HG03095 (cell line): ENCODE measurements around the gene HHIP.

ENCODE experiments used
- ATAC-seq: cut with Tn5 transposase; IDR thresholded peaks from one replicate; pipeline ENCODE4 v1.9.1; 2021; ENCODE audit warnings: moderate library complexity; ENCODE audit not compliant: unreplicated experiment

HHIP gene

GRCh38 chr4:144653781-144654545 is 8.0 kb downstream of the HHIP start:
- ATAC-seq = no peak

DNA sequence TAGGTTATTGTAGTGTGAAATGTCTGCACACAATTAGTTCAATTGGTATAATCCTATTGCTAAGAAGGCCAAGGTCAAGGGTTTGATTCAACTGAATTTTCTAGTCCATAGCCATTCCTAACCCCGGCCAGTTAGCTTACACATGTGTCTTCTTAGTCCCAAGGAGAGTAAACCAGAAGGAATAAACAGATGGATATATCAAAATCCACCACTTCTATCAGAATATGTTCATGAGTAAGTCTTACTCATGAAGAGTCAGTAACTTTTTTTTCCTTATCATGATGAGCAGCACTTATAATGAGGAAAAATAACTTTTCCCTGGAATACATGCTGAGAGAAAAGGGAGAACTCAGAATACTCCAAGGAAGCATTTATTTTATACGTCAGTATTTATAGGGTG is 9.5 kb downstream of the HHIP start:
- ATAC-seq = no peak

GRCh38 chr4:144656850-144657249 is 10.9 kb downstream of the HHIP start:
- no peak for ATAC-seq

GRCh38 chr4:144658015-144658567 is 12.1 kb downstream of the HHIP start:
- no peak for ATAC-seq

DNA sequence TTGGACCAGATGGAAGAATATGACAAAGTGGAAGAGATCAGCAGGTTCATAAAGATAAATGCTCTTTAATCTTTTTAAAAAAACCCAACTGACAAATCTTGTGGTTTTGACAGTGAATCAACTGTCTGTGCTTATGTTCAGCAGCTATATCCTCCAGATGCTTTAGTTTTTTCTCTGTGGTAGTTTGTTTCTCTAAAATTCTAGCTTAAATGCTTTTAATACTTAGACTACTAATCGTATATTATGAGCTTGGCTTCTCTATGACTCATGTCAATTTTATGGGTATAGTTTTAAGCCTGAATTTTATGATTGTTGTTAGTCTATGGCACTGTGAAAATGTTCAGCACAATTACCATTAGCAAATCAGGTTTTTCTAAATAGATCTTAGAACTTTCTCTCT is 12.9 kb downstream of the HHIP start:
- ATAC-seq = no peak

DNA sequence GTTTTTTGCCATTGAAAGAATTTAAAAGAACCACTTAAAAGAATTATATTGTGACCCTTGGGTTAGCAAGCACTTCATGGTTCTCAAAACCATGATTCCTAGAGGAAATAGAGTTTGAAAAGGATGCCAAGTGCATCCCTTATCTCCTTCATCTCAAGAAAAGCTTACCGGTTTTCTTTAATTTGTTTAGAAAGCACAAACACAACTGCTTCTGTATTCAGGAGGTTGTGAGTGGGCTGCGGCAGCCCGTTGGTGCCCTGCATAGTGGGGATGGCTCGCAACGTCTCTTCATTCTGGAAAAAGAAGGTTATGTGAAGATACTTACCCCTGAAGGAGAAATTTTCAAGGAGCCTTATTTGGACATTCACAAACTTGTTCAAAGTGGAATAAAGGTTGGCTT is 13.5 kb downstream of the HHIP start:
- no peak for ATAC-seq

- ATAC-seq = no peak
Measured at GRCh38 chr4:144663834-144664475, 18.0 kb downstream of the HHIP start.

- no peak for ATAC-seq
Measured at GRCh38 chr4:144666539-144667175, 20.7 kb downstream of the HHIP start.

GRCh38 chr4:144667500-144667899 is 21.5 kb downstream of the HHIP start:
- ATAC-seq = no peak

DNA sequence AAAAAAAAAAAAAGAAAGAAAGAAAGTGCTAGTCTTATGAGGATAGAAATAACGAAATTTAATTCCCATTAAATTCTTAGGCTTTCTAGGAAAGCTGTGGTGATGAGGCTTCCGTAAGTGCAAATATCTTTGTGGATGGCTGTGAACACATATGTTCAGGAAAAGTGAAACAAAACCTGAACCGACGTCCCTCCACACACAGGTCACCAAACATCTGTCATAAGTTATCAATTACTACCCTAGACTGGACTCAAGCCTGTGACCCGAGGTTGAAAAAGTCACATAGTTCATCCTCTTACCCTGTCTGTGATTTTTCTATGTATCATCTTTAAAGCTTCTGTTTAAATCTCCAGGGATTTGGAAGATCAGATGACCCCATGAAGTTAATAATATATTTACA is 24.8 kb downstream of the HHIP start:
- no peak for ATAC-seq

GRCh38 chr4:144674711-144675110 is 28.8 kb downstream of the HHIP start:
- no peak for ATAC-seq

DNA sequence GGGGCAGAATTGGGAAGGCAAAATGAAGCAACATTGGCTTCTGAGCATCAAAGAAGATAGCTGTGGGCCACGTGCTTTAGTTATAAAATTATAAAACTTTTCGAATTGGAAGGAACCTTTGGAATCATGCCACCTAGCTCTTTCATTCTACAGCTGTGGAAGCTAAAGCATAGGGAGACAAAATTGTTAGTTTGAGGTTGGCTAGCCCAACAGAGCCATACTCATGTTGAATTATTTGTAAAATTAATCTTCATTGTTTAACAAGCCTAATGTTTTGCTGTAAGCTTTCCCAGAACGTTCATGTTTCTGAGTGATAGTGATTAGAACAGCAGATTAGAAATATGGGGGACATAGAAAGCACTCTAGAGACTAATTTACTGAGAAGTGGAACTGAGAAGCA is 35.9 kb downstream of the HHIP start:
- no peak for ATAC-seq

- no peak for ATAC-seq
Measured at GRCh38 chr4:144683516-144683915, 37.6 kb downstream of the HHIP start.

DNA sequence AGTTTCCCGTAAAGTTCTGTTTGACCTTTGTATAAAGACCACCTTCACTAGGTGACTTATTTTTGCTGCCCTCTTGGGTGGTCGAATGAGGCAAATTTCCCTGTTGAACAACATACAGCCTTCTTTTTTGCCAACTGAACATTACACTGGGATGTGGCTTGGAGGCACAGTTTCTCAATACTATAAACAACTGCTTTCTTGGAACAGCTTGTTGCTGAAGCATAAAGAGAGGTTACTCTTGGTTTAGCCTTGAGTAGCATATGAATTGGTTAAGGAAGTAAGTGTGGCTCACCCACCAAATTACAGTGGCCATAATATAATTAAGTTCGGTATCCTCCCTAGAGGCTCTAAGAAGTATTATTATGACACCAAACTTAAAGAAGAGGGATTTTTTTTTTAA is 40.0 kb downstream of the HHIP start:
- no peak for ATAC-seq

DNA sequence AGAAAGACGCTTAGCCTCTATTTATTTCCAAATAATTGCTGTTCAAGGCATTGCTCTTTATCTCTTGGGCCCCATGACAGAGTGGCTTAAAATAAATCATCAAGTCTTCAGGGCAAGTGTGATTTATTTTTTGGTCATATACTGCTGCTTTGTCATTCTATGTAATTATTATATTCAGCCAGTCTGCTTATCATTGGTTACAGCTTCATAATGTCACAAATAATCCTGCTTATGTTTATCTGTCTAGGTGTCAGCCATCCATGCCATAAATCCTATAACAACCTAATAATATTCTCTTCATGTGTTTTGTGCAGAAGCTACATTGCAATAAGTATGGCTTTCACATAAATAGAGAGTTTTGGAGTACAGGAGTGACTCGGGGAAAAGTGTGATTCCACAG is 41.0 kb downstream of the HHIP start:
- no peak for ATAC-seq

- no peak for ATAC-seq
Measured at GRCh38 chr4:144687466-144687865, 41.5 kb downstream of the HHIP start.

DNA sequence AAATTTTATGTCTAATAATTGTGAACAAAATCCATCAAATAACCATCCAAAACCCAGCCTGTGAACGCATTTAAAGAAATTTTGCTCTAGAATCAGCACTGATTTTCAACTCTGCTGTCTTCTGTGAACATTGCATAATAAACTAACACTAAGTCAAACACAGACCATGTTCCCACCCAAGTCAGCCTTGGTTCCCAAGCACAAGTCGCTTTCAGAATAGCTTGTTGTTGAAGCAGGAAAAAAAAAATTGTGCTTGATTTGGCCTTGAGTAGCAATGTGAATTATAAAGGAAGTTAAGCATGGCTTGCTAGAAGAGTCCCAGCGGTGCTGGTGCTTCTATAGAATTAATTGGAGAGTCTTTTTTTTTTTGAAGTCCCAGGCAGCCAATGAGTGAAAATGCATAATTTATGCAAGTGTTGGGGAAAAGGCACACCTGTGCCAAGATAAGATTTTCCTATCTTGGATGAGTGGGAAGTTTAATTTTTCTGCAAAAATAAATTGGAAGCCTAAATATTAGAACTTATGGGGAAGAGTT is 42.1 kb downstream of the HHIP start:
- no peak for ATAC-seq

- no peak for ATAC-seq
Measured at GRCh38 chr4:144689125-144689524, 43.2 kb downstream of the HHIP start.

- ATAC-seq = no peak
Measured at GRCh38 chr4:144695721-144696120, 49.8 kb downstream of the HHIP start.

- no peak for ATAC-seq
Measured at GRCh38 chr4:144696376-144696775, 50.4 kb downstream of the HHIP start.

DNA sequence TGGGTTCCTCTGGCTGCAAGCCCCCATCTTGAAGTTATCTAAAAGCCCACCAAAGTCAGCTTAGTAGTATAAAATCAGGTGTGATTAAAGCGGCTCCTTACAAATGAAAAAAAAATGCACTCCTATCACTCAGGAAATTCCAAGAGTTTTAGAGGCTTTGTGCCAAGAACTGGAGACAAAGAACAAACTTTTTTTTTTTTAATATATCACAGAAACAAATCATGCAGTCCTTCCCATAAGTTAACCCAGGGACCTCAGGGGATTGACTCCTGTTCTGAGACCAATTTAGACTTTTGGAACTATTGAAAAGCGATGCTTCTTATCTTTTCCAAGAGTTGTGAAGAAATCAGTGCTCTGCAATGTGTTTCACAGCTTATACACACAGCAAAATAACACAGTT is 53.6 kb downstream of the HHIP start:
- no peak for ATAC-seq
